ENCODE data around the gene ISM2.
A peak's percentile ranks its signal among the peaks of the same experiment; 100 is the strongest.
"Not testable (repeated sequence)": the region's sequence is repeated elsewhere in the genome, so short reads cannot be mapped to it uniquely, and the experiment has no call there.

The ISM2 gene

DNA sequence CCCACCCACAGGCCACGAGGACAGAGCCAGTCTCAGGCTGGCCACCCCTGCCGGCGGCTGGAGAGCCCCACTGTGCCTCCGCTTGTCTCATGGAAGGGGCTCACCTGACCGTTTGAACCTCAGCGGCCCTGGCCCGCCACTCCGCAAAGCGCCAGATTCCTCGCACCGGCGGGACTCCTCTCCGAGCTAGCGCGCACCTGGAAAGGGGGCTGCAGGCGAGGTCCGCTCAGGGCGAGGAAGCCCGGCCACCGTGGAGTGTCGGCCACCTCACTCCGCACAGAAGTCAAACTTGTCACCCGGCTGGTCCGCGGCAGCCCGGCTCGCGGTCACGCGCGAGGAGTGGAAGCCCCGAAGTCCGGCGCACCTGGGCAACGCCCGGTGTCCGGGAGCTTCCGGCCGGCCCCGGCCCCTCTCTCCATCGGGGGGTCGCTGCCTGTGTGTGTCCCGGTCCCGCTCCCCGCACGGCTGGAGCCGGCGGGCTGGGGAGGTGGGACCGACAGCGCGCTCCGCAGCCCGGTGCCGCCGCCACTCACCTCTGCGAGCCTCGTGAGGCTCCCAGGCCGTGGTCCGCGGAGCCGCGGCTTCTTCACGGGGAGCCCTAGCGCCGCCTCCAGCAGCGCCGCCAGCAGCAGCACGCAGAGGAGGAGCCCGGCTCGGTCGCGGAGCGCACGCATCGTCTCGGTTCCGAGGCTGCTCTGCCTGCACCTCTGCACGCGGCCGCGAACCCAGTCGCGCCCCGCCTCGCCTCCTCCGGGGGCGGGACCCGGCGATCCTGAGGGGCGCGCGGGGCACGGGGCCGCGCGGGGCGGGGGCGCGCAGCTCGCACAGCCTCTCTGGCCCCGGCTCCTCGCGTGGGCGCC is at the start of gene ISM2:
Gene ISM2, minus strand, starts transcription at position 697 of the 860 bp plus-strand sequence. Its CDS starts 23 bp downstream, at position 674.
- DNase-seq (ENCODE audit: low read depth), result peak; percentile 19

DNA sequence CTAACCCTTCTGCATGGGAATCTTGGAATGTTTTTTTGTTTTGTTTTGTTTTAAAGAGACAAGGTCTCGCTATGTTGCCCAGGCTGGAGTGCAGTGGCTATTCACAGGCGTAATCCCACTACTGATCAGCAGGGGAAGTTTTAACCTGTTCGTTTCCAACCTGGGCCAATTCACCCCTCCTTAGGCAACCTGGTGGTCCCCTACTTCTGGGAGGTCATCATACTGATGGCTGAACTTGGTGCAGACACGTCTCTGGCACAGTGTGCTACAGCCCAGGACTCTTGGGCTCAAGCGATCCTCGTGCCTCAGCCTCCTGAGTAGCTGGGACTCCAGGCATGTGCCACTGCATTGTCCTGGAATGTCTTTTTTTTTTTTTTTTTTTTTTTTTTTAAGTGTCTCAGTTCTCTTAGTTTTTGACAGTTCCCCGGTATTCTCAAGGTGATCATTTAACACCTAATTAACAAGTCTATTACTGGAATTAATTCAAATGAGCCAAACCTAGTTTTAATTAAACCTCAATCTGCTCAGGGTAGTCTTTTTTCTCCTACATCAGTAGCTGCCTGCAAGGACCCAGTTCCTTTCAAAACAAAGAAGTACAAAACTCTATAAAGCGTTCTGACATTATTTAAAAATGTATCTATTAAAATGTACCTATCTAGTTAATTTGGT is 49.0 kb upstream of the ISM2 start:
- DNase-seq (ENCODE audit: low read depth), result no peak

DNA sequence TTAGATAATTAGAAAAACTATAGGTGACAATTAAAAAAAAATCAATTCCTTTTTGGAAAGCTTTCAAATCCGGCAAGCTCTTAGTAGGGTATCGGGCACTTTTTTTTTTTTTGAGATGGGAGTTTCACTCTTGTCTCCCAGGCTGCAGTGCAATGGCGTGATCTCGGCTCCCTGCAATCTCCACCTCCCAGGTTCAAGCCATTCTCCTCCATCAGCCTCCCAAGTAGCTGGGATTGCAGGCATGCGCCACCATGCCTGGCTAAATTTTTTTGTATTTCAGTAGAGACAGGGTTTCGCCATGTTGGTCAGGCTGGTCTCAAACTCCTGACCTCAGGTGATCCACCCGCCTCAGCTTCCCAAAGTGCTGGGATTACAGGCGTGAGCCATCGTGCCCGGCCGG is 46.6 kb upstream of the ISM2 start:
- DNase-seq (ENCODE audit: low read depth), result not testable (repeated sequence)

DNA sequence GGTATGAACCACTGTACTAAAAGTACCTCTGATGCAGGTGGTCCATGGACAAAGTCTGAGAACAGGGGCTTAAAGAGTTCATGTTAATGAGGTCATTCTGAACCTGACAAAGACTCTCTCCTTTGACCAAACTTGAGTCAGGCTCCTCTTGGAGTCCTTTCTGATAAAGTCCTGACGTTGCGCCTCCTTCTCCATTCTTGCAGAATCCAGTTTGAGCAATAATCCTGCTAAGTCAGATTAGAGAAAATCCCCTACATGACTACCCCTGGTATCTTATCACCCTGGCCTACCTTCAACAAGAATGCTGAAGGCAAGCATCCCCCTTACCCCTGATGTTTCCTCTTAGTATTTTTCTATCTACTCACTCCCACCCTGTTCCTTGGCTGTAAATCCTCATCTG is 46.0 kb upstream of the ISM2 start:
- DNase-seq (ENCODE audit: low read depth), result no peak

DNA sequence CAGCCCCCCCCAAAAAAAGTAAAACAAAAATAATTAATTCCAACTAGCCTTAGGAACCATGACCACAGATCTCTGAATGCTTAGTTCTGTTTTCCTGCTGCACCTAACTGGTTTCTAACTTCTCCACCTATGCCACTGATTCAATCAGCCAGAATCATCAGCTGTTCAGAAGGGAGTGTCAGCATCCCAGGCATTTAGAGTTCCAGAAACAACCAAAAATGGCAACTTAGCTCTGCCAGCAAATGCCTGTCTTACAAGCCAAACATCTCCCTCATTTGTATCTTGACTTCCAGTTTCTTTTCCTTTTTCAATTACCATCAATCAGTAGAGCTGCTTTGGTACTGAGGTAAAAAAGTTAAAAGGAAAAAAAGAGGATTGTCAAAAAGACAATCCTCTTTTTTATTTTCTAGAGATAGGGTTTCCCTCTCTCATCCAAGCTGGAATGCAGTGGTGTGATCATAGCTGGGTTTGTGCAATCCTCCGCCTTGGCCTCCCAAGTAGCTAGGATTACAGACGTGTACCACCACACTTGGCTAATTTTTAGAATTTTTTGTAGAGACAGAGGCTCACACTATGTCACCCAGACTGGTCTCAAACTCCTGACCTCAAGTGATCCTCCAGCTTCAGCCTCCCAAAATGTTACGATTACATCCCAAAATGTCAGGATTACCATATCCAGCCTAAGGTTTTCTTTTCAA is 45.2 kb upstream of the ISM2 start:
- no peak for DNase-seq (ENCODE audit: low read depth)

DNA sequence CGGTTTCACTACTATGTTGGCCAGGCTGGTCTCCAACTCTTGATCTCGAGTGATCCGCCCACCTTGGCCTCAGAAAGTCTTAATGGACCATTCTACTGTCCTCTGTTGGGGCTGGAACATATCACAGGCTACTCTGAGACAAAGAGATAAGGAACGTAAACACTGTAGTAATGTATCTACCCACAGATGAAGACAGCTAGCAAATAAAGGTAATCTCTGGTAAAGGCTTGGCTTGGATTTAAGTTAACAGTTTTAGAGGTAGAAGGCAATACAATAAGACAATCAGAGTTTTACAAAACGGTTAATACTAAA is 44.6 kb upstream of the ISM2 start:
- DNase-seq (ENCODE audit: low read depth), result no peak

DNA sequence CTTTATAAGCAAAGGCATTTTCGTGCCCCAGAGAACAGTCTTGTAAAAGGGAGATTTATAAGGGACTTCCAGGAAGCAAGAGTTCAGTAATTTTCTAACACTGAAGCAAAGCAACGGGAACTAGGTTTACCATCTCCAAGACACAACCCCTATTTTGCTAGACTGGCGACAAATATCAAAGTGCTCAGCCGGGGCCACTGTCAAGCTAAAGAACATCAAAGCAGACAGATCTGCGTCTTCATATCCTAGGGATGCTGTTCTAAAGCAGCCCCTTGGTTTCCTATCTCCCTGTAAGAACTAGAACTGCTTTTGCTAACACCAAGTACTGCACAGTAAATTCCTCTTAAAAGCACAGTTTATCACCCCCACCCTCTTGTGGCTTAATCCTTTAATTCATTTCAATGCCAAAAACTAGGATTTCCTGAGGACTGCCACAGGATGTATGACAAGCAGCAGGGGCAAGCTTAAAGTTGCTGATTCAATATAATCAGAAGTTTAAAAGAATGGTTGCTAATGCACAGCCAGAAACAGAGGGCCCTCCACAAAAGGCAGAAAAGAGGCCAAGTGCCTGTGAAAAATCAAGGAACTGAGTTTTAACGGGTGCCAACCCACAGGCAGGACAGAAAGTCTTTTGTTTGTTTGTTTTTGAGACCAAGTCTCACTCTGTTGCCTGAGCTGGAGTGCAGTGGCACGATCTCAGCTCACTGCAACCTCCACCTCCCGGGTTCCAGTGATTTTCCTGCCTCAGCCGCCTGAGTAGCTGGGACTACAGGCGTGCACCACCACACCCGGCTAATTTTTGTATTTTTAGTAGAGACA is 44.0 kb upstream of the ISM2 start:
- no peak for DNase-seq (ENCODE audit: low read depth)

DNA sequence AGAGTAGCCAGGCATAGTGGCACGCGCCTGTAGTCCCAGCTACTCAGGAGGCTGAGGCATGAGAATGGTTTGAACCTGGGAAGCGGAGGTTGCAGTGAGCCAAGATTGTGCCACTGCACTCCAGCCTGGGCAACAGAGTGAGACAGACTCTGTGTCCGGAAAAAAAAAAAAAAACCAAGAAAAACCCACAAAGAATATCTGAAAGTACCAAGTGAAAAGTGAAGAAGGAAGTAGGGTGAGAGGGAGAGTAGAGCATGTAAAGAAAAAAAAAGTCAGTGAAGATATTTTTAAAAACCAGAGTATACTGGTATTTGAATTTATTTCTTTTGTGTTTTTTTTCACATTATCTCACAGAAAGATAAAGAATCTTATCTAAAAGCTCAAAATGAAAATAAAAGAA is 43.3 kb upstream of the ISM2 start:
- DNase-seq (ENCODE audit: low read depth), result no peak

DNA sequence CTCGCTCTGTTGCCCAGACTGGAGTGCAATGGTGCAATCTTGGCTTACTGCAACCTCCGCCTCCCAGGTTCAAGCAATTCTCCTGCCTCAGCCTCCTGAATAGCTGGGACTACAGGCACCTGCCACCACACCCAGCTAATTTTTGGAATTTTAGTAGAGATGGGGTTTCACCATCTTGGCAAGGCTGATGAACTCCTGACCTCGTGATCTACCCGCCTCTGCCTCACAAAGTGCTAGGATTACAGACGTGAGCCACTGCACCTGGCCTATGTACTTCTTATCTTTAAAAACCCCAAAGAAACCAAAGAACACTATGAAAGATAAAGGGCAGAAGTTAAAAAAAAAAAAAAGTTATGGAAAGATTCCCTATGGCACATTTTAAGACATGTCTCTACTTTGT is 38.3 kb upstream of the ISM2 start:
- DNase-seq (ENCODE audit: low read depth), result not testable (repeated sequence)

DNA sequence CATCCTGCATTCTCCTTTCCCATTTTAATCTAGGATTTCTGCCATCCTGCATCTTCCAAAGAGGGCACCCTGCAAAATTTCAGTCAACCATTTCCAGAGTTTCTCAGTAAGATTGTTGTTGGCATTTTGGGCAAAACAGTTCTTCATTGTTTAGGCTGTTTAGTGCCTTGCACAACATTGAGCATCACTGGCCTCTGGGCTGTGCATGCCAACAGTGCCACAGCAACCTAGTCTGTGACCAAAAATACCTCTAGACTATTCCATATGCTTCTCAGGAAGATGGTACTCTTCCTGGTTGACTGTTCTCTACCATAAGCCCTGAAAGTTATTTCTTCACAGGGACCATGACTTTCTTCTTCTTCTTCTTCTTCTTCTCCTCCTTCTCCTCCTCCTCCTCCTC is 32.5 kb upstream of the ISM2 start:
- DNase-seq (ENCODE audit: low read depth), result no peak

DNA sequence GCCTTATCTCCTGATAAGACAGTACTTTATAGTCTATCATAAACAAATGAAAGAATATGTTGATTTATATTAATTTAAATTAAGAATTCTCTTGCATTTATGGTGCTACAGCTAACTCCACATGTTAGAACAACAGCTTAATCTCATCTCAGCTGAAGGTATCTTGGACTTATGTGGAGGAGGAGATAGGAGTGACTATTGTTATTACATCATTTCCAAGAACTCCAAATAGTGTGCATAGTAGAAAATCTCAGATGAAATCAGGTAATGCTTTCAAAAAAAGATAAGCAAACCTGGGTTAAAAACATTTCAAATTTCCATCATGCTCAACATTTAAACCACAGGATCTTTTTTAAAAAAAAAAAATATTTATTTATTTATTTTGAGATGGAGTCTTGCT is 31.3 kb upstream of the ISM2 start:
- DNase-seq (ENCODE audit: low read depth), result no peak

DNA sequence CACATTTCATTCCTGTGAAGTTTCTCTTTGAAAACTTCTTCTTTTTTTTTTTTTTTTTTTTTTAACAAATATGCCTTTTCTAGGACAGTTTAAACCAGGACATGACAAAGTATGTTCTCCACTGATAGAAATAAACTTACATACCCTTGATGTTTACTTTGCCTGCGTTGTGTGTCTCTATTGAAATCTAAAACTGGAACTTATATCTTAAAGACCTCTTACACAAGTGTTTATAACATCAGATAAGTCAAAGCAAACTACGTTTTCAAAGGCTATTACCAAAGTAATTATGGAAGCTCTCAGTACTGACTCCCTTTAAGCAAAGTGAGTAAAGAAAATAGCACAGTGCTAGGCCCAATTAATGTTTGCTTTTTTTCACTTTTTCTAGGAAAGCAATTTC is 30.6 kb upstream of the ISM2 start:
- DNase-seq (ENCODE audit: low read depth), result no peak

DNA sequence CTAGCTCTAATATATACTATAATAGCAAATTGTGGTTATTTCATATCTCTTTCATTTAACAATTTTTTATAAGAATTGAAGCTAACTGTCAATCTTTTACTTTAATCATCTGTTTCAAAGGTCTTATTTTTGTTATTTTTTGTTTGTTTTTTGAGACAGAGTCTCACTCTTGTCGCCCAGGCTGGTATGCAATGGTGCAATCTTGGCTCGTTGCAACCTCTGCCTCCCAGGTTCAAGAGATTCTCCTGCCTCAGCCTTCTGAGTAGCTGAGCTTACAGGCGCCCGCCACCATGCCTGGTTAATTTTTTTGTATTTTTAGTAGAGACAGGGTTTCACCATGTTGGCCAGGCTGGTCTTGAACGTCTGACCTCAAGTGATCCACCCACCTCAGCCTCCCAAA is 30.1 kb upstream of the ISM2 start:
- not testable (repeated sequence) for DNase-seq (ENCODE audit: low read depth)

DNA sequence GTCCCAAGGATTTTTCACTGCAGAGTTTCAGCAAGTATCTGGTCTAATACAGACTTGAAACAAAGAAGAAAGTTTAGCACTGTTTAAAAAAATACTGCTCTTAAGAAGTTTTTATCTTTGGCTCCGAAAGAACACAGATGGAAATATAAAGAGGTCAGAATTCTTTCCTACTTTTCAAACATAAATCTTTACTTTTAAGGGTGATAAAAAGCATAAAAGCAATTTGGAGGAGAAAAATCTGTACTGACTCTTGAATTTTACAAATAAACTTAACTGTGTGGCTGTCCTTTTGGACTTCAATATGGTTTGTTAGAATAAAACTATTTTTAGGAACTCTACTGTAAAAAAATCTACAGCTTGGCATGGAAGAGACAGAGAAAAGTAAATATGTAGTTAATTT is 27.6 kb upstream of the ISM2 start:
- no peak for DNase-seq (ENCODE audit: low read depth)

DNA sequence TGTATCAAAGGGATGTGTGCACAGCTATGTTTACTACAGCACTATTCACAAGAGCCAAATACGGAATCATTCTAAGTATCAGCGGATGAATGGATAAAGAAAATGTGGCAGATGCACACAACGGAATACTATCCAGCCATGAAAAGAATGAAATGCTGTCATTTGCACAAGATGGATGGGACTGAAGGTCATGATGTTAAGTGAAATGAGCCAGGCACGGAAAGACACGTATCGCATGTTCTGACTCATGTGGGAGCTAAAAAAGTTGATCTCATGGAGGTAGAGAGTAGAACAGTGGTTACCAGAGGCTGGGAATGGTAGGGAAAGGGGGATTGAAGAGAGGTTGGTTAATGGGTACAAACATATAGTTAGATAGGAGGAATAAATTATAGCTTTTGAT is 25.9 kb upstream of the ISM2 start:
- no peak for DNase-seq (ENCODE audit: low read depth)

DNA sequence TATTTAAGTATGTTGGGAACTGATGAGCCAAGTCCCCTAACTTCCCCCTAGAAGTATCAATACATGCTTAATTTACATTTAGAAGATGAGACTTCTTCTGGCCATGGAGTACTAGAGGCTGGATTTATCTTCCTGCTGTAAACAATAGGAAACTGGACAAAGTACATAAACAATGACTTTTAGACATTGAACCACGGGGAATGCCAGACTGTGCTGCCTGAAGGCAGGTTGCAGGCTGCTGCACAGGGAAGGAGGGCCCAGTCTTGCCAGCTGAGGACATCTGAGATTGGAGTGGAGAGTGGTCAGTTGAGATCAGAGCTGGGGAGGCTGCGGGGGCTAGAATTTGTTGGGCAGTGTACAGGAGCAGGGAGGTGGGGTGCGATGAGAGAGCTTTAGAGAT is 24.5 kb upstream of the ISM2 start:
- no peak for DNase-seq (ENCODE audit: low read depth)

DNA sequence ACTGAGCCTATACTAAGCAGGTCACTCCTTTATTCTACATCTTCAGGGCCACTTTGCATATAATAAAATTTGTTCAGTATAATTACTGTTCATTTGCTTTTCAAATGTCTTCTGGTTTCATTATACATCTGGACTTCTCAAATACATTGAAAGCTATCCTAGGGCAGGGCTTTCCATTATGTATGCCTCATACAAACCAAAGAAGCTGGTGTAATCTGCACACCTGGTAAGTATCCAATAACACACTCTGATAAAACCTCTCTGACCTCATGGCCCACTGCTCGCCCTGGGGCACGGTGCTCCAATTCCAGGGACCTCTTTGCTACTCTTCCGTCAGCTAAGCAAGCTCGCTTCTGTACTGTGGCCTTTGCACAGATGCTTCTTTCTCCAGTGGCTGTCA is 21.9 kb upstream of the ISM2 start:
- no peak for DNase-seq (ENCODE audit: low read depth)

DNA sequence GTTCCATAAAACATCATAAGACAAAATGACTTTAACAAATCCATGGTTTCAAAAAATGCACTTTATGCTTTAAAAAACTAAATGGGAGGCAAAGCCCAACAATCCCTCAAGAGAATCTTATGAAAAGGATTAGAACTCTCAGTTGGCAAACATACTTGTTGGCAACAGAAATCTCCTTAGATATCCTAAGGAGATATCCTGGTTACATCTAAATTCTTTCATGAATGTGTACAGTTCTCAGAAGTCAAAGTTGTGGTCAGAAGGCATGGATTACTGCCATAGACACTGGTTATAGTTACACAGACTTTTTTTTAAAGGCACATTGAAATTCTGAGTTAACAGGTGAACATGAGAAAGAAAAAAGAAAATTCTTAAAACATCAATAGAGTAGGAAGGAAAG is 17.5 kb upstream of the ISM2 start:
- no peak for DNase-seq (ENCODE audit: low read depth)

DNA sequence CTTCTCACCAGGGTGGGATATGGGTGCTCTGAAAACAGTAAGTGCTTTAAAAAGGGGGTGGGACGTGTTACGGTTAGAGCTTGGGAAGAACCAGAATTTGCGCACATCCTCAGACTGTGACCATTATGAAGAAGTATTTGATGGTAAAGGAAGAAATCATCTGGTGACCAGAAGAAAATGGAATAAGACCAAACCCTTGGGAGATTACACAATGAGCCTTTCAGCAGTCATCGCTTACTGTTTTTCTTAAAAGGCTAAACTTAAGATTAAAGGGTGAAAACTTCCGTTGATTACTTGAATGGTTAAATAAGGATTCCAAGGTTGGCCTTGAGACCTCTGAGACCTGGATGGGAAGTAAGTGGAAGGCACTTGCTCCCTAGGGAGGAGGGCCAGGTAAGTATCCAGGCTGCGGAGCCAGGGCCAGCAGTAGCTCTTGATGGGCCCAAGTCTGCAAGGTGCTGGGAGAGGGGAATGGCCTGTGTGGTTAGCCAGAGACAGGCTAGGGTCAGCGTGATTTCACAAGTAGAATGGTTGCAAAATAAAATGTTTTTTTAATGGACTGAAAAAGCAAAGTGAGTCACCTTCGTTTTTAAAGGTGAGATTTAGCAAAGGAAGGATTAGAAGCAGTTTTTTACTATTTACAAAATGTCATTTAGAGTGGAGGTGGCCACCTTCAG is 13.0 kb upstream of the ISM2 start:
- DNase-seq (ENCODE audit: low read depth), result no peak

DNA sequence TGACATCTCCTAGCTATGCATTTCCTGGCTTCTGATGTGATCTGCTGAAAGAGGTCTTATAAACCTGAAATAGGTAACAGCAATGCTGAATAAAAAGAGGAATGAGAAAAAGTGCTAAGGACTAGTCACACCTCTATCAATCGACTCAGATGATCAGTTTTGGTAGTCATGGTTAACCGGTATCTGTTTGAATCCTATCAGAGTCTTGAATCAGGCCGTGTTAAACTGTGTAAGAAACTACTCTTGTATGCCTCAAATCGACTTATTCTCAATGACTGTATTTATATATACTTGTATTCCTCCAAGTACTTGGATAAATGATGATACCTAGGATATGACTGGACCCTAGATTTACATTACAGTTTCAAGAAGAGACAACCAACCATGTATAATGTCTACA is 10.8 kb upstream of the ISM2 start:
- DNase-seq (ENCODE audit: low read depth), result no peak

DNA sequence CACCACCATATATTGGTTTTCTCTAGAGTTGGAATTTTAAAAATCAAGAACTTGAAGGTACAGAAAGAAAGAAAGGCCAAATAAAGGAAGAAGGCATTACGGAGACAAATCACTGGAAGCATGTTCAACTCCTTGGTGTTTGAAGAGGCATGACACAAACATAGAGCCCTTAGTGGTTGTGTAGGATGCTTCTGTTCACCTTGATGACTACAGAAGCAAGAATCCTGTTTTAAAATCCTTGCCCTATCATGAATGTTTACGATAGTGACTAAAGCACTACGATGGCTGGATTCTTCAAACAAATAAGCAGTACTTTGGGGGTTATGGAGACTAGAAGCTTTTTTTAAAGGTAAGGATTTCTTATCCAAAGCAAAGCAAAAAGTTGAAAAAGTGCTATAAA is 10.3 kb upstream of the ISM2 start:
- no peak for DNase-seq (ENCODE audit: low read depth)

DNA sequence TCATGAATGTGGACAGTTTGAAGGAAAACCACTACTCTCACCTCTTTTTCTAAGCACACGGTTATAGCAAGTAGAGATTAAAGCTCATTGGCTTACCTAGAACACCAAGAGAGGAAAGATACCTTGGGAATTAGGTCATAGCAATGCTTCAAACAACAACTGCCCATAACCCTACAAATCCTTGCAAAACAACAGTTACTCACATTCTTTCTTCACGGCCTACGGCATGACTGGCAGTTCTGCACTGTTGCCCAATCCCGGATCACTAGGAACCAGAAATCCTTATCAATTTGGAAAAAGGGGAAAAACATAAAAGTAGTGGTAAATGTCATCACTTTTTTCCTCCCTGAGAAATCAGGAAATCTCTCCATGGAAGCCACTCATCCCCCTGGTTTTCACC is 9.6 kb upstream of the ISM2 start:
- no peak for DNase-seq (ENCODE audit: low read depth)
